CD4-positive, alpha-beta T cell (primary cell): Measurements from ENCODE around the gene SERTAD3. TPM values are rescaled to one million over a fixed set of nuclear protein-coding genes. Genes with fewer than 3 reads are reported as not detected.
A peak's percentile ranks its signal among the peaks of the same experiment; 100 is the strongest.
"Not testable (repeated sequence)": the region's sequence is repeated elsewhere in the genome, so short reads cannot be mapped to it uniquely, and the experiment has no call there.

ENCODE experiments used
- ATAC-seq: fragments of 200-7000 bp; cut with Tn5 transposase; one replicate; pipeline ENCODE4 v1.10.0; 2022; ENCODE audit warnings: mild to moderate bottlenecking; ENCODE audit not compliant: poor library complexity
- CTCF ChIA-PET: fragments of 350-600 bp; sonication (Branson Sonifier 250); formaldehyde crosslinking; loops from one replicate; lab custom pipeline; 2021; ENCODE audit warnings: antibody characterized with exemption, inconsistent platforms; lab: Charles Lee
- POLR2A ChIA-PET: fragments of 350-600 bp; sonication (Branson Sonifier 250); formaldehyde crosslinking; loops from one replicate; lab custom pipeline; 2021; ENCODE audit warnings: antibody characterized with exemption, inconsistent platforms; lab: Charles Lee
- DNase-seq, 14 experiments: peaks; one replicate each; pipeline ENCODE4 v3.0.0-alpha.2; 2013 to 2020; ENCODE audit warnings: mixed read lengths in 2 of 14
- H3K27ac ChIP-seq, 2 donors: one replicate each; pipeline versions ENCODE4 v1.5.1 to v1.7.0; 2013; ENCODE audit warnings: low read length in 2 of 2, low read depth in 1 of 2, mild to moderate bottlenecking in 1 of 2
- H3K27me3 ChIP-seq, 2 experiments: 1 replicate in 1 of 2; 2 replicates in 1 of 2; pipeline versions ENCODE4 v1.6.1 to v1.7.0; 2013; ENCODE audit warnings: low read length in 2 of 2, control low read depth in 1 of 2, mild to moderate bottlenecking in 1 of 2, moderate library complexity in 1 of 2; ENCODE audit not compliant: insufficient read depth in 2 of 2, control insufficient read depth in 1 of 2
- H3K36me3 ChIP-seq: one replicate; pipeline ENCODE4 v1.6.1; 2013; ENCODE audit warnings: low read length, control low read depth; ENCODE audit not compliant: insufficient read depth
- H3K4me1 ChIP-seq: one replicate; pipeline ENCODE4 v1.6.1; 2013; ENCODE audit warnings: low read length, control low read depth; ENCODE audit not compliant: insufficient read depth
- H3K4me3 ChIP-seq: one replicate; pipeline ENCODE4 v1.5.1; 2013; ENCODE audit warnings: mild to moderate bottlenecking, low read length, moderate library complexity
- H3K9me3 ChIP-seq, 2 experiments: 1 replicate in 1 of 2; 2 replicates in 1 of 2; pipeline versions ENCODE4 v1.6.1 to v1.7.0; 2013; ENCODE audit warnings: low read length in 2 of 2, mild to moderate bottlenecking in 2 of 2, control low read depth in 1 of 2, moderate library complexity in 1 of 2; ENCODE audit not compliant: control insufficient read depth in 1 of 2, insufficient read depth in 1 of 2
- H3K27ac Mint-ChIP-seq: one replicate; pipeline ENCODE4 v1.8.0; 2020; ENCODE audit warnings: mixed read lengths
- H3K27me3 Mint-ChIP-seq: one replicate; pipeline ENCODE4 v1.8.0; 2021; ENCODE audit warnings: mixed read lengths
- H3K36me3 Mint-ChIP-seq: one replicate; pipeline ENCODE4 v1.8.0; 2021; ENCODE audit warnings: low read depth, mixed read lengths
- H3K4me1 Mint-ChIP-seq: one replicate; pipeline ENCODE4 v1.8.0; 2021; ENCODE audit warnings: low read depth, mixed read lengths
- H3K4me3 Mint-ChIP-seq: one replicate; pipeline ENCODE4 v1.8.0; 2020; ENCODE audit warnings: mild to moderate bottlenecking, mixed read lengths
- H3K9me3 Mint-ChIP-seq: one replicate; pipeline ENCODE4 v1.8.0; 2020; ENCODE audit warnings: mixed read lengths
- CTCF ChIP-seq: fragments of 200-600 bp; IDR thresholded peaks from one replicate; pipeline ENCODE4 v1.8.0; 2022; ENCODE audit warnings: antibody characterized with exemption, mild to moderate bottlenecking
- intact Hi-C, 2 experiments: fragments of 100-400 bp; cut with DNase I in 1 of 2; cut with micrococcal nuclease in 1 of 2; formaldehyde crosslinking; loops; one replicate each; pipeline versions ENCODE4 v1.15.1 to v1.9.0; 2023 to 2025; cut with DNase I, micrococcal nuclease
- total RNA-seq, 174 experiments: library from RNA in 2 of 174; stranded (reverse) in 2 of 174; gene quantifications; one replicate each; pipeline ENCODE4 v1.2.3 and lab custom pipeline; 2021 to 2026

SERTAD3 gene
- total RNA-seq, 2 experiments from 2014 or later: 17.4 to 19.2 TPM

GRCh38 chr19:40410030-40410389, 34.1 kb downstream of the SERTAD3 start:
- ATAC-seq: no peak

DNA sequence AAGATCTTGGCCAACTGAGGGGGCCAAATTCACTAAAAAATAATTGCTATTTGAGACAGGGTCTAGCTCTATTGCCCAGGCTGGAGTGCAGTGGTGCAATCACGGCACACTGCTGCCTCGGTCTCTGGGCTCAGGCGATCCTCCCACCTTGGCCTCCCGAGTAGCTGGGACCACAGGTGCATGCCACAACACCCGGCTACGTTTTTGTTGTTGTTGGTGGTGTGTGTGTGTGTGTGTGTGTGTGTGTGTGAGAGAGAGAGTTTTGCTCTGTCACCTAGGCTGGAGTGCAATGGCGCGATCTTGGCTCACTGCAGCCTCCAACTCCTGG, 35.6 kb downstream of the SERTAD3 start:
- not testable (repeated sequence) for H3K4me3 Mint-ChIP-seq, H3K27me3 Mint-ChIP-seq, H3K27me3 ChIP-seq, H3K9me3 ChIP-seq, H3K4me3 ChIP-seq, H3K27ac ChIP-seq, H3K4me1 Mint-ChIP-seq, H3K27ac Mint-ChIP-seq, H3K36me3 ChIP-seq, H3K9me3 Mint-ChIP-seq, ATAC-seq, H3K36me3 Mint-ChIP-seq, DNase-seq
- intact Hi-C loops: loop anchor here (5.0 to 10.0 kb wide), 2 partner anchors 39 to 56 kb away; partner anchors contain the start of genes BLVRB (in 1 of the 2) and SPTBN4 (in 1 of the 2)
- POLR2A ChIA-PET: interaction anchor here (1.6 kb wide), 1 partner anchor 12 kb away, joined by 7 read pairs; no protein-coding TSS in a partner anchor
- CTCF ChIA-PET: interaction anchor here (2.0 kb wide), 1 partner anchor 12 kb away, joined by 11 read pairs; no protein-coding TSS in a partner anchor
- H3K4me1 ChIP-seq: peaks cover 19% of the 10 kb centered on the region

More at GRCh38 chr19:40410030-40410389, 34.1 kb downstream of the SERTAD3 start:
- Mint-ChIP-seq H3K36me3 (no peaks in the 10 kb centered on the region), H3K27me3 (peaks cover 4% of the 10 kb centered on the region), H3K4me1 (no peaks in the 10 kb centered on the region), H3K9me3 (no peaks in the 10 kb centered on the region), H3K27ac (no peak overlapping the region), H3K4me3 (no peak overlapping the region)
- Histone ChIP-seq H3K4me1 (peaks cover 10% of the 10 kb centered on the region), H3K4me3 (no peak overlapping the region), H3K27me3 (no peaks in the 10 kb centered on the region), H3K27ac (no peak overlapping the region), H3K9me3 (no peaks in the 10 kb centered on the region), H3K36me3 (no peaks in the 10 kb centered on the region)
- TF ChIP-seq CTCF: no peak
- POLR2A ChIA-PET: no interaction called here
- intact Hi-C loops: no loop called here
- no peak for DNase-seq
- CTCF ChIA-PET: no interaction called here

- Mint-ChIP-seq H3K27me3 (no peaks in the 10 kb centered on the region), H3K4me3 (no peak overlapping the region), H3K9me3 (no peaks in the 10 kb centered on the region), H3K36me3 (peaks cover 4% of the 10 kb centered on the region), H3K4me1 (peaks cover 15% of the 10 kb centered on the region), H3K27ac (no peak overlapping the region)
- ATAC-seq (no peak), DNase-seq (peak in 2 of 14 experiments; percentile 15 to 30)
- no peak overlapping the region for H3K4me3 ChIP-seq
- peaks cover 25% of the 10 kb centered on the region for H3K4me1 ChIP-seq
- no peaks in the 10 kb centered on the region for H3K9me3 ChIP-seq
- no peak for TF ChIP-seq CTCF
- ChIA-PET CTCF (interaction anchor here (2.0 kb wide), 1 partner anchor 13 kb away, joined by 11 read pairs; no protein-coding TSS in a partner anchor), POLR2A (interaction anchor here (0.6 to 1.6 kb wide), 2 partner anchors 13 to 20 kb away, joined by 3 to 7 read pairs; no protein-coding TSS in a partner anchor)
- no peaks in the 10 kb centered on the region for H3K27me3 ChIP-seq
- H3K36me3 ChIP-seq: no peaks in the 10 kb centered on the region
- intact Hi-C loops: loop anchor here (5.0 to 10.0 kb wide), 2 partner anchors 39 to 57 kb away; partner anchors contain the start of genes BLVRB (in 1 of the 2) and SPTBN4 (in 1 of the 2)
- H3K27ac ChIP-seq: no peak overlapping the region
These were observed 36.2 kb downstream of the SERTAD3 start for GRCh38 chr19:40407714-40408597.
